ENCODE measurements around the gene KCNN3. TPM values are rescaled to one million over a fixed set of nuclear protein-coding genes. Genes with fewer than 3 reads are reported as not detected.

The KCNN3 gene
- total and polyA plus RNA-seq, 7 donors: 0.23 to 27.7 (median 9.4) TPM

DNA sequence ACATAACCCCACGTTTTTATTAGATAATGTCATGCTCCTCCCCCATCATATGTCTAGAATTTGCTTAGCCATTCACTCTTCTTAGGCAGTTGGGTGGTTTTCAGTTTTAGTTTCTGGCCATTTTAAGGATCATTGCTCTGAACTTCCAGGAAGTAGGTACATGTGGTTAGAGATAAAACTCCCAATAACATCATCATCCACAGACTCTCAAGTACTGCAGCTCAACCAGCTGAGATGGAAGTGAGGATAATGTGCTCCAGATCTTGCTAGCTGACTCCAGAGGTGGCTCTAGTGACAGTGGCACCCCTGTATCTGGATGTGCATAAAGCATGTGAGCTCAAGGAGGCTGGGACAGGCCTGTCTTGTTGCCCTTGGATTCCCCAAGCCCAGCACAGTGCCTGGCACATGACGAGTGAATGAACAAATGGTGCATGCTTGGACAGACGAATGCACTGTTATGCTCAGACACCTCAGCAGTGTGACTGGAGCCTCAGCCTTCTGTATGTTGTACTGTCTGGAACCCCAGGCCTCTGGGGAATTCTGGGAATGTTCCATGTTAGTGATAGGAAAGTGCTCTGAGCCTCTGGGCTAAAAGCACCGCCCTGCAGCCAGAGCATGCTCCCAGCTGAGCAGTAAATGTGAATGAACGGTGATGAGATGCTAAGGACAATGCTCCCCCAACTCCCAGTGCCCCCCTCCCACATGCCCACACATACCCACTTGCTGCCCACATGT lies 16.4 kb upstream of the KCNN3 start:
- Histone ChIP-seq H3K4me1 (no peaks in the 10 kb centered on the region), H3K9me3 (no peaks in the 10 kb centered on the region), H3K27me3 (no peaks in the 10 kb centered on the region), H3K4me3 (no peak overlapping the region), H3K27ac (no peak overlapping the region), H3K36me3 (no peaks in the 10 kb centered on the region)
- intact Hi-C loops (cut with DNase I): no loop called here
- peak; percentile 25 for DNase-seq
- TF ChIP-seq, protein P1, sequence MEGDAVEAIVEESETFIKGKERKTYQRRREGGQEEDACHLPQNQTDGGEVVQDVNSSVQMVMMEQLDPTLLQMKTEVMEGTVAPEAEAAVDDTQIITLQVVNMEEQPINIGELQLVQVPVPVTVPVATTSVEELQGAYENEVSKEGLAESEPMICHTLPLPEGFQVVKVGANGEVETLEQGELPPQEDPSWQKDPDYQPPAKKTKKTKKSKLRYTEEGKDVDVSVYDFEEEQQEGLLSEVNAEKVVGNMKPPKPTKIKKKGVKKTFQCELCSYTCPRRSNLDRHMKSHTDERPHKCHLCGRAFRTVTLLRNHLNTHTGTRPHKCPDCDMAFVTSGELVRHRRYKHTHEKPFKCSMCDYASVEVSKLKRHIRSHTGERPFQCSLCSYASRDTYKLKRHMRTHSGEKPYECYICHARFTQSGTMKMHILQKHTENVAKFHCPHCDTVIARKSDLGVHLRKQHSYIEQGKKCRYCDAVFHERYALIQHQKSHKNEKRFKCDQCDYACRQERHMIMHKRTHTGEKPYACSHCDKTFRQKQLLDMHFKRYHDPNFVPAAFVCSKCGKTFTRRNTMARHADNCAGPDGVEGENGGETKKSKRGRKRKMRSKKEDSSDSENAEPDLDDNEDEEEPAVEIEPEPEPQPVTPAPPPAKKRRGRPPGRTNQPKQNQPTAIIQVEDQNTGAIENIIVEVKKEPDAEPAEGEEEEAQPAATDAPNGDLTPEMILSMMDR (IDR thresholded peaks at IDR 0.05): no peak
- no peak for TF ChIP-seq POLR2AphosphoS5 (IDR thresholded peaks at IDR 0.05)
- 68 to 71% methylated on average over 5 of the region's 5 CpGs for WGBS, 2 donors

DNA sequence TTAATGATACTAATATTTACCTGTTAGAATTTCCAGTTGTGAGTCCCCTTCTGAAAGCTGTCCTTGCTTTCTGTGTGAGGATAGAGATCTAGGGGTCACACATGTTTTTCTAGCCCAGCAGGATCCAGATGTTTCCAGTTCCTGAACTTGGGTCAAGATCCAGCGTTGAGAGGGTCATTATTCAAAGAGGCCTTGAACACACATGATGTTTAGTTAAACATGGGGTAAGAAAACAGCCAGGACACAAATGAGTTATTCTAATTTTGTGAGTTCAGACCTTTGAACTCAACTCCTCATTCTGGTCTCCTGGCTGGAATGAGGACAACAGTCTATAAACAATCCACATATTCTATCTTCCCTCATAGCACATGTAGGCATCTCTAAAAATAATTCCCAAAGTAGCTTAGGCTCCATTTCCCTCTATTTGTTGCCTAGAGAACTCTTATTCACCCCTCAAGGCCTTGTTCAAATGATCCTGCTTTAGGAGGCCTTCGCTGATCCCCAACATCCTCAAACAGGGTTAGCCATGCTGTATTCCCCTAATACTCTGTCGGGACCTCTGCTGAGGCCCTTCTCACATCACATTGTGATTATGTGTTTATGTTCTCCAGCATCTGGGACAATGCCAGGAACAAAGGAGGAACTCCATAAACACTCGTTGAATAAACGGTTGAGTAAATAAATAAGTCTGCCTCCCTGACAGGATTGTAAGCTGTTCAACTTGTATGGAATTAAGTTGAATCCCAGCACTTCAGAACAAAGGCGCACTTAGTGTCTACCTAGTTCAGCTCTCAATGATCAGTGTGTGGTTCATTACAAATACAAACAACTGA lies 15.0 kb upstream of the KCNN3 start:
- Histone ChIP-seq H3K4me3 (no peak overlapping the region), H3K36me3 (no peaks in the 10 kb centered on the region), H3K27ac (no peak overlapping the region), H3K27me3 (no peaks in the 10 kb centered on the region), H3K4me1 (no peaks in the 10 kb centered on the region), H3K9me3 (no peaks in the 10 kb centered on the region)
- peak; percentile 57 for DNase-seq
- TF ChIP-seq POLR2AphosphoS5 (IDR thresholded peaks at IDR 0.05) (no peak), EP300 (IDR thresholded peaks at IDR 0.05) (no peak), POLR2A (IDR thresholded peaks at IDR 0.05) (no peak)
- TF ChIP-seq, protein P1 (IDR thresholded peaks at IDR 0.05): no peak
- WGBS, 2 donors: 27 to 49% methylated on average over 6 of the region's 6 CpGs
- intact Hi-C loops (cut with DNase I): no loop called here

DNA sequence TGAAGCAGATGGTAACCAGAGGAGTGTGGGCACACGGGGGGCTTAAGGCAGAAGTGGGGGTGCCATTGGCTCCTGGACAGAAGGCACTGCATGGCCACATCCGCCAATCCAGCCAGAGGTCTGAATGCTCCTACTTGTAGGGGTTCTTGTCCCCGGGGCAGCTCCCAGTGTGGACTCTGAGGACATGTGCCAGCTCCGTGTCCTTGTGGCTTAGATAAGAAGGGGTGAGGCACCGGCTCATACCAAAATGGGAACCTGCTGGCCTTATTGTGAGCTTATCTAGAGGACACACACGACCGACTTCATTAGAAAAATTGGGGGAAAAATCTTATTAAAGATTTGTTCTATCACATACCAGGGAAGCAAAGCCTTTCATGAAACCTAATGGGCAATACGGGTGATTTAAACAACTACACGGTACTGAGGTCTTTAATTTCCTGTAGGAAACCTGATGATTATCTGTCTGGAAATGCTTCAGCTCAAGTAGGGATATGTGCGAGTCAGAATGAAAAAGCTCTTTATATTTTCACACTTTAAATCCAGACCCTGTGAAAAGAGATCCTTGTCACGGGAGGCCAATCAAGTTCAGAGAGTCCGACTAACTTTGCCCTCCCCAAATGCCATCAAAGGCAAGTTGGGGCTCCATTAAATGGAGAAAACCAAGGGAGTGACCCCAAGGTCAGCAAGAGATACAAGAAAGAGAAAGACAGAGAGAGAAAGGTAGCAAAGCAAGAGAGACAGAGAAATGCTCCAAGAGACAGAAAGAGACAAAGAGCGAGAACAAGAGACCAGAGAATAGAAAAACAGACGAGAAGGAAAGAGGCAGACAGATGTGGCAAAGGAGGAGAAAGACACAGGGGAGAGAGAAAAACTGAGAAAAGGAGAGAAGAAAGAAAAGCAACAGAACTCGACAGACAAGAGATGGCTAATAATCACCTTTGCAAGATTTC lies 14.1 kb upstream of the KCNN3 start:
- WGBS, 2 donors: 69 to 82% methylated on average over 15 of the region's 15 CpGs
- no peaks in the 10 kb centered on the region for H3K4me1 ChIP-seq
- H3K9me3 ChIP-seq: no peaks in the 10 kb centered on the region
- no peaks in the 10 kb centered on the region for H3K36me3 ChIP-seq
- no peak overlapping the region for H3K4me3 ChIP-seq
- intact Hi-C loops (cut with DNase I): no loop called here
- no peak overlapping the region for H3K27ac ChIP-seq
- H3K27me3 ChIP-seq: no peaks in the 10 kb centered on the region
- TF ChIP-seq POLR2AphosphoS5 (IDR thresholded peaks at IDR 0.05) (no peak), EP300 (IDR thresholded peaks at IDR 0.05) (no peak), POLR2A (IDR thresholded peaks at IDR 0.05) (no peak)
- TF ChIP-seq, protein P1 (IDR thresholded peaks at IDR 0.05): no peak
- DNase-seq: peak; percentile 46

DNA sequence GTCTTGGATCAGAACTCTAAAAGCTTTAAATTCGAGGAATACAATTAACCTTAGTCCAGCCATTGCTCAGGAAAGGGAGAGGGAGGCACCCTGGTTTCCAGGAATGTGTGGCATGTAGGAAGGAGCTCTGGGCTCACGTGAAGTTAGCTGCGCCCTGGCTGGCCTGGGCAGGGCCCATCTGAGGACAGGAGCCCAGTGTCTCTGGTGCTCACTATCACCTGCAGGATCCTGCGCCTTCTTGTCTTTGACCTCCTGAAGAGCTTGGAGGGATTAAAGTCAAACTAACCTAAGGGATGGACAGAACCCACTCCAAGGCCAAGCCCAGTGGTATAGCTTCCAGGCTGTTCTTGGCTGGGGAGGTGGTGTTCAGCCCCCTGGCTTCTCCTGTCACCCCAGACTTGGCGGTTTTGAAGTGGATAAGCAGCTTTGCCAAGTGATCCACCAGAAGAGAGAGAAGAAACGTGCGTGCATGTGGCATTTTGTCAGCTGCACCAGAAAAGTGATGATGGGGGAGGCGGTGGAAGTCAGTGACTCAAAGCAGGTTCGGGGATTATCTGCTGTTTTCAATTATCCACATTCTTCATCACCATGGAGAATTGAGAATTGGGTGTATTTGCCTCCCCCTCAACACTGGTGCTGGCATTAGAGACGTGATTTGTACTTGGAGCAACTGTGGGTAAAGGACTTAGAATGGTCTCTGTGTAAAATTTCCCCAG lies 11.9 kb upstream of the KCNN3 start:
- H3K9me3 ChIP-seq: no peaks in the 10 kb centered on the region
- H3K4me3 ChIP-seq: no peak overlapping the region
- H3K4me1 ChIP-seq: peaks cover 0 to 6% (median 0%) of the 10 kb centered on the region in 4 donors
- 81 to 92% methylated on average over 10 of the region's 10 CpGs for WGBS, 2 donors
- intact Hi-C loops (cut with DNase I): no loop called here
- DNase-seq: no peak
- no peak for TF ChIP-seq EP300 (IDR thresholded peaks at IDR 0.05)
- TF ChIP-seq, protein P1 (IDR thresholded peaks at IDR 0.05): no peak
- no peak for TF ChIP-seq POLR2A (IDR thresholded peaks at IDR 0.05)
- no peak for TF ChIP-seq POLR2AphosphoS5 (IDR thresholded peaks at IDR 0.05)
- no peaks in the 10 kb centered on the region for H3K36me3 ChIP-seq
- H3K27me3 ChIP-seq: no peaks in the 10 kb centered on the region
- no peak overlapping the region for H3K27ac ChIP-seq
